A673 (cell line): ENCODE measurements around the gene FOXP2.

Experiments
- EZH2 ChIP-seq: fragments of 200-600 bp; sonication (generic); IDR thresholded peaks from 2 replicates; pipeline ENCODE4 v1.6.1; 2017; ENCODE audit warnings: borderline replicate concordance, low read depth, mild to moderate bottlenecking, mixed read lengths, antibody characterized with exemption, low read length; ENCODE audit not compliant: poor library complexity, severe bottlenecking
- TF ChIP-seq, protein P1 (sequence below): fragments of 300-800, 200-600 bp; sonication (generic); conservative IDR thresholded peaks from 2 replicates; pipeline ENCODE4 v1.5.1; 2017; ENCODE audit warnings: low read depth, mild to moderate bottlenecking, antibody characterized with exemption, low read length, moderate library complexity, mixed read lengths

GRCh38 chr7:114590298-114590697, 175.7 kb downstream of the FOXP2 start:
- TF ChIP-seq, protein P1, sequence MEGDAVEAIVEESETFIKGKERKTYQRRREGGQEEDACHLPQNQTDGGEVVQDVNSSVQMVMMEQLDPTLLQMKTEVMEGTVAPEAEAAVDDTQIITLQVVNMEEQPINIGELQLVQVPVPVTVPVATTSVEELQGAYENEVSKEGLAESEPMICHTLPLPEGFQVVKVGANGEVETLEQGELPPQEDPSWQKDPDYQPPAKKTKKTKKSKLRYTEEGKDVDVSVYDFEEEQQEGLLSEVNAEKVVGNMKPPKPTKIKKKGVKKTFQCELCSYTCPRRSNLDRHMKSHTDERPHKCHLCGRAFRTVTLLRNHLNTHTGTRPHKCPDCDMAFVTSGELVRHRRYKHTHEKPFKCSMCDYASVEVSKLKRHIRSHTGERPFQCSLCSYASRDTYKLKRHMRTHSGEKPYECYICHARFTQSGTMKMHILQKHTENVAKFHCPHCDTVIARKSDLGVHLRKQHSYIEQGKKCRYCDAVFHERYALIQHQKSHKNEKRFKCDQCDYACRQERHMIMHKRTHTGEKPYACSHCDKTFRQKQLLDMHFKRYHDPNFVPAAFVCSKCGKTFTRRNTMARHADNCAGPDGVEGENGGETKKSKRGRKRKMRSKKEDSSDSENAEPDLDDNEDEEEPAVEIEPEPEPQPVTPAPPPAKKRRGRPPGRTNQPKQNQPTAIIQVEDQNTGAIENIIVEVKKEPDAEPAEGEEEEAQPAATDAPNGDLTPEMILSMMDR = no peak
- TF ChIP-seq EZH2 = no peak
